GM23338 (cell line): ENCODE data around the gene IL12B. TPM values are rescaled to one million over a fixed set of nuclear protein-coding genes. Genes with fewer than 3 reads are reported as not detected.
"Not testable (repeated sequence)": the region's sequence is repeated elsewhere in the genome, so short reads cannot be mapped to it uniquely, and the experiment has no call there.

ENCODE experiments used
- ATAC-seq: fragments of 200-7000 bp; cut with Tn5 transposase; 3 replicates; pipeline ENCODE4 v1.9.1; 2020
- DNase-seq: peaks from one replicate; pipeline ENCODE4 v3.0.0-alpha.2; 2015; ENCODE audit warnings: low spot score
- H2AFZ ChIP-seq: fragments of 200-600 bp; sonication (generic); 2 replicates; pipeline ENCODE4 v1.8.0; 2016; ENCODE audit warnings: antibody characterized with exemption, mild to moderate bottlenecking, moderate library complexity
- H3F3A ChIP-seq: fragments of 200-600 bp; sonication (generic); replicated peaks from 2 replicates; pipeline ENCODE4 v1.8.0; 2017; ENCODE audit warnings: antibody characterized with exemption, mixed run types, low read depth
- H3K27ac ChIP-seq: fragments of 200-600 bp; sonication (generic); 2 replicates; pipeline ENCODE4 v1.6.1; 2016; ENCODE audit warnings: low read depth
- H3K27me3 ChIP-seq: fragments of 200-600 bp; sonication (generic); 2 replicates; pipeline ENCODE4 v1.8.0; 2016; ENCODE audit warnings: mild to moderate bottlenecking, mixed run types, moderate library complexity; ENCODE audit not compliant: insufficient read depth
- H3K36me3 ChIP-seq: fragments of 200-600 bp; sonication (generic); 2 replicates; pipeline ENCODE4 v1.8.0; 2016; ENCODE audit warnings: mild to moderate bottlenecking; ENCODE audit not compliant: insufficient read depth
- H3K4me1 ChIP-seq: fragments of 200-600 bp; sonication (generic); 2 replicates; pipeline ENCODE4 v1.8.0; 2016; ENCODE audit warnings: mild to moderate bottlenecking, moderate library complexity; ENCODE audit not compliant: insufficient read depth
- H3K4me2 ChIP-seq: fragments of 200-600 bp; sonication (generic); 2 replicates; pipeline ENCODE4 v1.7.1; 2017; ENCODE audit warnings: mixed run types
- H3K4me3 ChIP-seq: fragments of 200-600 bp; sonication (generic); 2 replicates; pipeline ENCODE4 v1.6.1; 2016; ENCODE audit warnings: mixed run types
- H3K79me2 ChIP-seq: fragments of 200-600 bp; sonication (generic); replicated peaks from 2 replicates; pipeline ENCODE4 v1.8.0; 2017; ENCODE audit warnings: mild to moderate bottlenecking; ENCODE audit not compliant: insufficient read depth
- H3K9me2 ChIP-seq: fragments of 200-600 bp; sonication (generic); 2 replicates; pipeline ENCODE4 v1.8.0; 2017; ENCODE audit not compliant: insufficient read depth
- H4K20me1 ChIP-seq: fragments of 200-600 bp; sonication (generic); replicated peaks from 2 replicates; pipeline ENCODE4 v1.8.0; 2017; ENCODE audit warnings: mild to moderate bottlenecking; ENCODE audit not compliant: insufficient read depth
- H3K27ac Mint-ChIP-seq: 2 replicates; pipeline ENCODE4 v1.8.0; 2020; ENCODE audit warnings: inconsistent platforms, mild to moderate bottlenecking, moderate library complexity, mixed read lengths
- H3K27me3 Mint-ChIP-seq: 3 replicates; pipeline ENCODE4 v1.8.0; 2022; ENCODE audit warnings: low read depth, mild to moderate bottlenecking, moderate library complexity, mixed read lengths, inconsistent platforms; ENCODE audit not compliant: insufficient read depth, poor library complexity
- H3K36me3 Mint-ChIP-seq: 3 replicates; pipeline ENCODE4 v1.8.0; 2021; ENCODE audit warnings: low read depth, mild to moderate bottlenecking, inconsistent platforms, moderate library complexity, mixed read lengths
- H3K4me1 Mint-ChIP-seq: 3 replicates; pipeline ENCODE4 v1.8.0; 2020; ENCODE audit warnings: mild to moderate bottlenecking, inconsistent platforms, mixed read lengths
- H3K4me3 Mint-ChIP-seq: 3 replicates; pipeline ENCODE4 v1.8.0; 2021; ENCODE audit warnings: moderate library complexity, mild to moderate bottlenecking, inconsistent platforms, mixed read lengths
- H3K9me3 Mint-ChIP-seq: 3 replicates; pipeline ENCODE4 v1.8.0; 2020; ENCODE audit warnings: moderate library complexity, mild to moderate bottlenecking, inconsistent platforms, mixed read lengths
- EZH2 ChIP-seq: fragments of 200-600 bp; sonication (generic); IDR thresholded peaks from one replicate; pipeline ENCODE4 v1.8.0; 2017; ENCODE audit warnings: antibody characterized with exemption, mild to moderate bottlenecking, low read depth; ENCODE audit not compliant: unreplicated experiment
- JUNB ChIP-seq: IDR thresholded peaks from one replicate; pipeline ENCODE4 v1.6.1; 2016; ENCODE audit warnings: antibody characterized with exemption; ENCODE audit not compliant: unreplicated experiment
- ZNF331 ChIP-seq: fragments of 250-450 bp; sonication (Bioruptor Pico); IDR thresholded peaks from 2 replicates; pipeline ENCODE4 v1.5.0; 2020; ENCODE audit warnings: low read depth, mild to moderate bottlenecking, moderate library complexity
- polyA plus RNA-seq: library from polyadenylated mRNA; unstranded; fragments of >200 nt; fragmentation: Nextera tagmentation; extraction: Ambion mirVana; gene quantifications from 2 replicates; pipeline ENCODE4 v1.2.1, GENCODE V29; 2016
- total RNA-seq: library from RNA; depleted of rRNA; stranded (reverse); fragments of >200 nt; shearing (Covaris generic); gene quantifications from 2 replicates; pipeline ENCODE4 v1.2.3, GENCODE V29; 2014
- TF ChIP-seq, protein P1 (sequence below): fragments of 250-450 bp; sonication (Bioruptor Pico); IDR thresholded peaks from 2 replicates; pipeline ENCODE4 v1.5.0; 2020; ENCODE audit warnings: mild to moderate bottlenecking, moderate library complexity
- TF ChIP-seq, protein P2 (sequence below): IDR thresholded peaks from one replicate; pipeline ENCODE4 v1.6.1; 2018; ENCODE audit warnings: antibody characterized with exemption; ENCODE audit not compliant: unreplicated experiment
- TF ChIP-seq, protein P3 (sequence below), 2 experiments: fragments of 200-600 bp in 1 of 2; sonication (generic) in 1 of 2; conservative IDR thresholded peaks; 2 replicates each; pipeline versions ENCODE4 v1.5.1 to v1.6.1; 2016 to 2017; ENCODE audit warnings: antibody characterized with exemption in 2 of 2, low read depth in 2 of 2, mild to moderate bottlenecking in 2 of 2, moderate library complexity in 1 of 2
- TF ChIP-seq, protein P4 (sequence below): IDR thresholded peaks from 2 replicates; pipeline ENCODE4 v1.6.1; 2016; ENCODE audit warnings: antibody characterized with exemption

Gene IL12B
- total and polyA plus RNA-seq, 2 experiments from 2014 or later: not detected

DNA sequence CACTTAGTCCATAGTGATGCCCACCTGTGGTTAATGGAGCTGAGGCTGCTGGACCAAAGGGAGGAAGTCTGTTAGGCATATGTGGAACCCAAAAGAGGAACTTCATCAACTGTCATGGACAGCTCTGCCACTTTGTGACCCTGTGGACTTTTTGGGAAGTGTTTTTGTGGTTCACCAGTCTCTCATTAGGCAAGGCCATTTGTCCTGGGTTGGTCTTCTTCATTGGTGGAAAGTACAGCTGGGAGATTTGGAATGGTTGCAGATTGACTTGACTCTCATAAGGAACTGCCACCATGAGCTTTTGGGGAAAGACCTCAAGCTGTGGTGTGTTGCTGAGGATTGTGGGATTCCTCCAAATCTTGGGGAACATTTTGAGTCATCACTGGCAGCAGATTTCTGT, 31.9 kb upstream of the IL12B start (continued):
- TF ChIP-seq, protein P1, sequence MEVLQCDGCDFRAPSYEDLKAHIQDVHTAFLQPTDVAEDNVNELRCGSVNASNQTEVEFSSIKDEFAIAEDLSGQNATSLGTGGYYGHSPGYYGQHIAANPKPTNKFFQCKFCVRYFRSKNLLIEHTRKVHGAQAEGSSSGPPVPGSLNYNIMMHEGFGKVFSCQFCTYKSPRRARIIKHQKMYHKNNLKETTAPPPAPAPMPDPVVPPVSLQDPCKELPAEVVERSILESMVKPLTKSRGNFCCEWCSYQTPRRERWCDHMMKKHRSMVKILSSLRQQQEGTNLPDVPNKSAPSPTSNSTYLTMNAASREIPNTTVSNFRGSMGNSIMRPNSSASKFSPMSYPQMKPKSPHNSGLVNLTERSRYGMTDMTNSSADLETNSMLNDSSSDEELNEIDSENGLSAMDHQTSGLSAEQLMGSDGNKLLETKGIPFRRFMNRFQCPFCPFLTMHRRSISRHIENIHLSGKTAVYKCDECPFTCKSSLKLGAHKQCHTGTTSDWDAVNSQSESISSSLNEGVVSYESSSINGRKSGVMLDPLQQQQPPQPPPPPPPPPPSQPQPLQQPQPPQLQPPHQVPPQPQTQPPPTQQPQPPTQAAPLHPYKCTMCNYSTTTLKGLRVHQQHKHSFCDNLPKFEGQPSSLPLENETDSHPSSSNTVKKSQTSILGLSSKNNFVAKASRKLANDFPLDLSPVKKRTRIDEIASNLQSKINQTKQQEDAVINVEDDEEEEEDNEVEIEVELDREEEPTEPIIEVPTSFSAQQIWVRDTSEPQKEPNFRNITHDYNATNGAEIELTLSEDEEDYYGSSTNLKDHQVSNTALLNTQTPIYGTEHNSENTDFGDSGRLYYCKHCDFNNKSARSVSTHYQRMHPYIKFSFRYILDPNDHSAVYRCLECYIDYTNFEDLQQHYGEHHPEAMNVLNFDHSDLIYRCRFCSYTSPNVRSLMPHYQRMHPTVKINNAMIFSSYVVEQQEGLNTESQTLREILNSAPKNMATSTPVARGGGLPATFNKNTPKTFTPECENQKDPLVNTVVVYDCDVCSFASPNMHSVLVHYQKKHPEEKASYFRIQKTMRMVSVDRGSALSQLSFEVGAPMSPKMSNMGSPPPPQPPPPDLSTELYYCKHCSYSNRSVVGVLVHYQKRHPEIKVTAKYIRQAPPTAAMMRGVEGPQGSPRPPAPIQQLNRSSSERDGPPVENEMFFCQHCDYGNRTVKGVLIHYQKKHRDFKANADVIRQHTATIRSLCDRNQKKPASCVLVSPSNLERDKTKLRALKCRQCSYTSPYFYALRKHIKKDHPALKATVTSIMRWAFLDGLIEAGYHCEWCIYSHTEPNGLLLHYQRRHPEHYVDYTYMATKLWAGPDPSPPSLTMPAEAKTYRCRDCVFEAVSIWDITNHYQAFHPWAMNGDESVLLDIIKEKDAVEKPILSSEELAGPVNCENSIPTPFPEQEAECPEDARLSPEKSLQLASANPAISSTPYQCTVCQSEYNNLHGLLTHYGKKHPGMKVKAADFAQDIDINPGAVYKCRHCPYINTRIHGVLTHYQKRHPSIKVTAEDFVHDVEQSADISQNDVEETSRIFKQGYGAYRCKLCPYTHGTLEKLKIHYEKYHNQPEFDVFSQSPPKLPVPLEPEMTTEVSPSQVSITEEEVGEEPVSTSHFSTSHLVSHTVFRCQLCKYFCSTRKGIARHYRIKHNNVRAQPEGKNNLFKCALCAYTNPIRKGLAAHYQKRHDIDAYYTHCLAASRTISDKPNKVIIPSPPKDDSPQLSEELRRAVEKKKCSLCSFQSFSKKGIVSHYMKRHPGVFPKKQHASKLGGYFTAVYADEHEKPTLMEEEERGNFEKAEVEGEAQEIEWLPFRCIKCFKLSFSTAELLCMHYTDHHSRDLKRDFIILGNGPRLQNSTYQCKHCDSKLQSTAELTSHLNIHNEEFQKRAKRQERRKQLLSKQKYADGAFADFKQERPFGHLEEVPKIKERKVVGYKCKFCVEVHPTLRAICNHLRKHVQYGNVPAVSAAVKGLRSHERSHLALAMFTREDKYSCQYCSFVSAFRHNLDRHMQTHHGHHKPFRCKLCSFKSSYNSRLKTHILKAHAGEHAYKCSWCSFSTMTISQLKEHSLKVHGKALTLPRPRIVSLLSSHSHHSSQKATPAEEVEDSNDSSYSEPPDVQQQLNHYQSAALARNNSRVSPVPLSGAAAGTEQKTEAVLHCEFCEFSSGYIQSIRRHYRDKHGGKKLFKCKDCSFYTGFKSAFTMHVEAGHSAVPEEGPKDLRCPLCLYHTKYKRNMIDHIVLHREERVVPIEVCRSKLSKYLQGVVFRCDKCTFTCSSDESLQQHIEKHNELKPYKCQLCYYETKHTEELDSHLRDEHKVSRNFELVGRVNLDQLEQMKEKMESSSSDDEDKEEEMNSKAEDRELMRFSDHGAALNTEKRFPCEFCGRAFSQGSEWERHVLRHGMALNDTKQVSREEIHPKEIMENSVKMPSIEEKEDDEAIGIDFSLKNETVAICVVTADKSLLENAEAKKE (CRISPR knock-in tag): no peak

DNA sequence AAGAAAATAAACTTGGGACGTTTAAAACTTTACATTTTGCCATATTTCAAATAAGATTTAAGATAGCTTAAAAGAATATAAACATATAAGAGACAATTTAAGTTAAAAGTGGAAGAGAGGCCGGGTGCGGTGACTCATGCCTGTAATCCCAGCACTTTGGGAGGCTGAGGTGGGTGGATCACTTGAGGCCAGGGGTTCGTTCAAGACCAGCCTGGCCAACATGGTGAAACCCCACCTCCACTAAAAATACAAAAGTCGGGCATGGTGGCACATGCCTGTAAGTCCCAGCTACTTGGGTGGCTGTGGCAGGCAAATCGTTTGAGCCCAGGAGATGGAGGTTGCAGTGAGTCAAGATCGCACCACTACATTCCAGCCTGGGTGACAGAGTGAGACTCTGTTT, 29.6 kb upstream of the IL12B start:
- not testable (repeated sequence) for H4K20me1 ChIP-seq, H3K27me3 ChIP-seq, H3K4me3 ChIP-seq, H3K4me3 Mint-ChIP-seq, H3K4me1 Mint-ChIP-seq, H3K4me2 ChIP-seq, H3K27me3 Mint-ChIP-seq, H2AFZ ChIP-seq, H3K4me1 ChIP-seq, H3K79me2 ChIP-seq, H3F3A ChIP-seq, H3K27ac ChIP-seq, H3K9me3 Mint-ChIP-seq, DNase-seq, H3K36me3 Mint-ChIP-seq, ATAC-seq, H3K27ac Mint-ChIP-seq, H3K36me3 ChIP-seq
- peaks cover 17% of the 10 kb centered on the region for H3K9me2 ChIP-seq

DNA sequence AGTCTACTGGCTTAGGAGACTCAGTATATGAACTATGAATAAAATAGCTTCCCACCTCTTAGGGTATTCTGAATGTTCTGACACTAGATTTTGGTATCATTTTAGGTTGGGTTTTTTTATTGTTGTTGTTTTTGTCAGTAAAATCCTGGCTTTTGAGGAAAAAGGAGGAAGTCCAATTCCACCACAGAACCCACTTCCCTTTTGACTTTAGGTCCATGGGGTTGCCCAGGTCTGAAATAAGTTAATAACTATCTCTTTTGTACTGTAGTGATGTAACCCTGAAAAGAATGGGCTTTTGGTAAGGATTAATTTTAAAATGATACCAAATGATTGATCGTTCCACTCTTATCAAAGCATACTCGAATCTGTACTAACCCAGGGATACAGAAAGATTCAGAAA, 29.1 kb upstream of the IL12B start:
- TF ChIP-seq ZNF331 (no peak), EZH2 (no peak), JUNB (no peak)
- TF ChIP-seq, protein P2, sequence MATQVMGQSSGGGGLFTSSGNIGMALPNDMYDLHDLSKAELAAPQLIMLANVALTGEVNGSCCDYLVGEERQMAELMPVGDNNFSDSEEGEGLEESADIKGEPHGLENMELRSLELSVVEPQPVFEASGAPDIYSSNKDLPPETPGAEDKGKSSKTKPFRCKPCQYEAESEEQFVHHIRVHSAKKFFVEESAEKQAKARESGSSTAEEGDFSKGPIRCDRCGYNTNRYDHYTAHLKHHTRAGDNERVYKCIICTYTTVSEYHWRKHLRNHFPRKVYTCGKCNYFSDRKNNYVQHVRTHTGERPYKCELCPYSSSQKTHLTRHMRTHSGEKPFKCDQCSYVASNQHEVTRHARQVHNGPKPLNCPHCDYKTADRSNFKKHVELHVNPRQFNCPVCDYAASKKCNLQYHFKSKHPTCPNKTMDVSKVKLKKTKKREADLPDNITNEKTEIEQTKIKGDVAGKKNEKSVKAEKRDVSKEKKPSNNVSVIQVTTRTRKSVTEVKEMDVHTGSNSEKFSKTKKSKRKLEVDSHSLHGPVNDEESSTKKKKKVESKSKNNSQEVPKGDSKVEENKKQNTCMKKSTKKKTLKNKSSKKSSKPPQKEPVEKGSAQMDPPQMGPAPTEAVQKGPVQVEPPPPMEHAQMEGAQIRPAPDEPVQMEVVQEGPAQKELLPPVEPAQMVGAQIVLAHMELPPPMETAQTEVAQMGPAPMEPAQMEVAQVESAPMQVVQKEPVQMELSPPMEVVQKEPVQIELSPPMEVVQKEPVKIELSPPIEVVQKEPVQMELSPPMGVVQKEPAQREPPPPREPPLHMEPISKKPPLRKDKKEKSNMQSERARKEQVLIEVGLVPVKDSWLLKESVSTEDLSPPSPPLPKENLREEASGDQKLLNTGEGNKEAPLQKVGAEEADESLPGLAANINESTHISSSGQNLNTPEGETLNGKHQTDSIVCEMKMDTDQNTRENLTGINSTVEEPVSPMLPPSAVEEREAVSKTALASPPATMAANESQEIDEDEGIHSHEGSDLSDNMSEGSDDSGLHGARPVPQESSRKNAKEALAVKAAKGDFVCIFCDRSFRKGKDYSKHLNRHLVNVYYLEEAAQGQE: no peak
- TF ChIP-seq, protein P3, sequence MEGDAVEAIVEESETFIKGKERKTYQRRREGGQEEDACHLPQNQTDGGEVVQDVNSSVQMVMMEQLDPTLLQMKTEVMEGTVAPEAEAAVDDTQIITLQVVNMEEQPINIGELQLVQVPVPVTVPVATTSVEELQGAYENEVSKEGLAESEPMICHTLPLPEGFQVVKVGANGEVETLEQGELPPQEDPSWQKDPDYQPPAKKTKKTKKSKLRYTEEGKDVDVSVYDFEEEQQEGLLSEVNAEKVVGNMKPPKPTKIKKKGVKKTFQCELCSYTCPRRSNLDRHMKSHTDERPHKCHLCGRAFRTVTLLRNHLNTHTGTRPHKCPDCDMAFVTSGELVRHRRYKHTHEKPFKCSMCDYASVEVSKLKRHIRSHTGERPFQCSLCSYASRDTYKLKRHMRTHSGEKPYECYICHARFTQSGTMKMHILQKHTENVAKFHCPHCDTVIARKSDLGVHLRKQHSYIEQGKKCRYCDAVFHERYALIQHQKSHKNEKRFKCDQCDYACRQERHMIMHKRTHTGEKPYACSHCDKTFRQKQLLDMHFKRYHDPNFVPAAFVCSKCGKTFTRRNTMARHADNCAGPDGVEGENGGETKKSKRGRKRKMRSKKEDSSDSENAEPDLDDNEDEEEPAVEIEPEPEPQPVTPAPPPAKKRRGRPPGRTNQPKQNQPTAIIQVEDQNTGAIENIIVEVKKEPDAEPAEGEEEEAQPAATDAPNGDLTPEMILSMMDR (conservative IDR thresholded peaks at IDR 0.05; ENCODE audit: low read depth in 2 of 2): no peak
- TF ChIP-seq, protein P4, sequence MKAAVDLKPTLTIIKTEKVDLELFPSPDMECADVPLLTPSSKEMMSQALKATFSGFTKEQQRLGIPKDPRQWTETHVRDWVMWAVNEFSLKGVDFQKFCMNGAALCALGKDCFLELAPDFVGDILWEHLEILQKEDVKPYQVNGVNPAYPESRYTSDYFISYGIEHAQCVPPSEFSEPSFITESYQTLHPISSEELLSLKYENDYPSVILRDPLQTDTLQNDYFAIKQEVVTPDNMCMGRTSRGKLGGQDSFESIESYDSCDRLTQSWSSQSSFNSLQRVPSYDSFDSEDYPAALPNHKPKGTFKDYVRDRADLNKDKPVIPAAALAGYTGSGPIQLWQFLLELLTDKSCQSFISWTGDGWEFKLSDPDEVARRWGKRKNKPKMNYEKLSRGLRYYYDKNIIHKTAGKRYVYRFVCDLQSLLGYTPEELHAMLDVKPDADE: no peak
- Mint-ChIP-seq H3K9me3 (no peaks in the 10 kb centered on the region), H3K36me3 (no peaks in the 10 kb centered on the region), H3K27me3 (peaks cover 2% of the 10 kb centered on the region), H3K4me3 (no peak overlapping the region), H3K4me1 (no peaks in the 10 kb centered on the region), H3K27ac (no peak overlapping the region)
- DNase-seq: no peak
- H3K4me3 ChIP-seq: no peak overlapping the region
- no peak overlapping the region for H2AFZ ChIP-seq
- H3K4me2 ChIP-seq: no peak overlapping the region
- no peaks in the 10 kb centered on the region for H3K36me3 ChIP-seq
- ATAC-seq: no peak
- no peaks in the 10 kb centered on the region for H3K79me2 ChIP-seq
- H3K4me1 ChIP-seq: no peaks in the 10 kb centered on the region
- H3K27me3 ChIP-seq: no peaks in the 10 kb centered on the region
- H4K20me1 ChIP-seq: no peaks in the 10 kb centered on the region
- H3F3A ChIP-seq: no peaks in the 10 kb centered on the region
- H3K9me2 ChIP-seq: peaks cover 17% of the 10 kb centered on the region
- no peak overlapping the region for H3K27ac ChIP-seq
